Spleen (tissue), 11 donors: ENCODE data around the gene EVL. TPM values are rescaled to one million over a fixed set of nuclear protein-coding genes. Genes with fewer than 3 reads are reported as not detected.

Experiments used
- DNase-seq: peaks from one replicate; pipeline ENCODE4 v3.0.0-alpha.2; 2020
- H3K27ac ChIP-seq, 8 donors: fragments of 200-600 bp; sonication (generic) in 7 of 8; 1 replicate in 4 of 8; 2 replicates in 4 of 8; pipeline versions ENCODE4 v1.5.0 to v1.8.0; 2016 to 2021; ENCODE audit warnings: inconsistent platforms in 4 of 8, mild to moderate bottlenecking in 4 of 8, moderate library complexity in 1 of 8
- H3K27me3 ChIP-seq, 7 donors: fragments of 200-600 bp; sonication (generic) in 6 of 7; replicated peaks in 1 of 7; 1 replicate in 4 of 7; 2 replicates in 3 of 7; pipeline versions ENCODE4 v1.5.0 to v1.8.0; 2016 to 2021; ENCODE audit warnings: inconsistent platforms in 3 of 7, mild to moderate bottlenecking in 1 of 7
- H3K36me3 ChIP-seq, 6 donors: fragments of 200-600 bp; sonication (generic) in 5 of 6; 1 replicate in 4 of 6; 2 replicates in 2 of 6; pipeline versions ENCODE4 v1.5.0 to v1.8.0; 2016 to 2021; ENCODE audit warnings: inconsistent platforms in 2 of 6
- H3K4me1 ChIP-seq, 6 donors: fragments of 200-600 bp; sonication (generic) in 5 of 6; 1 replicate in 3 of 6; 2 replicates in 3 of 6; pipeline versions ENCODE4 v1.5.0 to v1.8.0; 2016 to 2021; ENCODE audit warnings: inconsistent platforms in 3 of 6
- H3K4me3 ChIP-seq, 8 donors: fragments of 200-600 bp; sonication (generic) in 7 of 8; 1 replicate in 4 of 8; 2 replicates in 4 of 8; pipeline versions ENCODE4 v1.5.0 to v1.8.0; 2016 to 2021; ENCODE audit warnings: inconsistent platforms in 4 of 8, mild to moderate bottlenecking in 4 of 8, moderate library complexity in 2 of 8
- H3K9me3 ChIP-seq, 8 donors: fragments of 200-600 bp; sonication (generic) in 7 of 8; 1 replicate in 4 of 8; 2 replicates in 4 of 8; pipeline versions ENCODE4 v1.5.0 to v1.8.0; 2016 to 2021; ENCODE audit warnings: inconsistent platforms in 4 of 8
- CTCF ChIP-seq, 11 experiments: fragments of 200-600 bp in 7 of 11; fragments of 450-650 bp in 4 of 11; sonication (generic) in 4 of 11; IDR thresholded peaks in 8 of 11; conservative IDR thresholded peaks in 3 of 11; 1 replicate in 7 of 11; 2 replicates in 4 of 11; pipeline versions ENCODE4 v1.4.0 to v1.8.0; 2016 to 2021; ENCODE audit warnings: antibody characterized with exemption in 11 of 11, inconsistent platforms in 4 of 11, mild to moderate bottlenecking in 1 of 11
- POLR2A ChIP-seq, 3 donors: fragments of 450-650 bp; IDR thresholded peaks; one replicate each; pipeline ENCODE4 v1.5.1; 2017; ENCODE audit warnings: antibody characterized with exemption in 3 of 3, mild to moderate bottlenecking in 1 of 3
- POLR2AphosphoS5 ChIP-seq, 3 donors: sonication (generic); formaldehyde crosslinking; IDR thresholded peaks; one replicate each; pipeline ENCODE4 v1.5.1; 2017; ENCODE audit warnings: antibody characterized with exemption in 3 of 3
- WGBS, 5 donors: extraction: QIAGEN DNeasy Blood & Tissue Kit in 3 of 5; methylation state at CpG; one replicate each; pipeline versions ENCODE4 v1.1.5 to v1.1.7; 2013 to 2018; 5-methylcytosine and 5-hydroxymethylcytosine counted together
- intact Hi-C: fragments of 100-400 bp; cut with DNase I; formaldehyde crosslinking; loops from one replicate; pipeline ENCODE4 v1.15.0; 2023; ENCODE audit warnings: low total_unique reads
- polyA plus RNA-seq, 3 donors: library from polyadenylated mRNA; stranded (reverse); fragments of 200-250 nt; gene quantifications; one replicate each; pipeline ENCODE4 v1.2.1, GENCODE V29; 2013
- total RNA-seq, 7 donors: library from RNA; depleted of rRNA in 3 of 7; stranded (reverse); fragments of >200 nt in 3 of 7; fragmentation: NEBNext Ultra II Directional in 4 of 7; extraction: Animal tissue kit (Norgen Biotek cat#: 25700) in 4 of 7; gene quantifications; one replicate each; pipeline versions ENCODE4 v1.1.0 to v1.2.1, GENCODE V29; 2016 to 2021
- donor health status: healthy with polysubstance abuse.
- donor health status: DM: no; HTN: no; CAD: no; lungs with moderate emphysema.
- donor health status: DM: no; HTN: no; CAD: no.
- donor health status: Bipolar disorder and iron deficiency.
- donor health status: healthy.
- donor health status: DM: no; HTN: no; CAD: no.
- donor health status: DM: yes; HTN: yes; CAD: no.

The EVL gene
- total and polyA plus RNA-seq, 10 donors, result 169 to 336 (median 271) TPM

- DNase-seq, result no peak
- Histone ChIP-seq H3K9me3 (no peaks in the 10 kb centered on the region), H3K36me3 (peaks cover 0 to 99% (median 68%) of the 10 kb centered on the region in 6 donors), H3K4me3 (no peak overlapping the region), H3K27me3 (no peaks in the 10 kb centered on the region), H3K4me1 (peaks cover 3 to 99% (median 27%) of the 10 kb centered on the region in 6 donors), H3K27ac (no peak overlapping the region)
- WGBS, 5 donors, result 88 to 94% (median 92%) methylated on average over 3 of the region's 3 CpGs
- intact Hi-C loops, result no loop called here
- TF ChIP-seq POLR2AphosphoS5 (IDR thresholded peaks at IDR 0.05) (no peak), POLR2A (IDR thresholded peaks at IDR 0.05) (no peak), CTCF (IDR thresholded peaks at IDR 0.05 in 8 of 11, conservative IDR thresholded peaks at IDR 0.05 in 3 of 11) (no peak)
Observed at GRCh38 chr14:100088226-100088625, 23.0 kb downstream of the EVL start.

DNA sequence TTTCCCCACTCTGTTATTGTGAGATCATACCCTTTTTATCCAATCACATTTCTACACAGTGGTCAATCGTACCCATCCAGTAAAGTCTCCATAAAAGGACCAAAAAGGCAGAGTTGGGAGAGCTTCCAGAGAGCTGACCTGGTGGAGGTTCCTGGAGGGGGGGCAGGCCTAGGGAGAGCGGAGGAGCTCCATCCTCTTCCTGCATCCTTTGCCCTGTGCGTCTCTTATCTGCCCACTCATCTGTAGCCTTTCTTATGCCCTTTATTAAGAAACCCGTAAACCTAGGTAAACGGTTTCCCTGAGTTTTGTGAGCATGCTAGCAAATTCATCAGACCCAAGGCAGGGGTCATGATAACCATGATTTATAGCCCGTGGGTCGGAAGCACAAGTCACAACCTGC, 26.2 kb downstream of the EVL start:
- Histone ChIP-seq H3K36me3 (peaks cover 0 to 100% (median 62%) of the 10 kb centered on the region in 6 donors), H3K4me1 (peaks cover 0 to 99% (median 14%) of the 10 kb centered on the region in 6 donors), H3K27ac (no peak overlapping the region), H3K9me3 (no peaks in the 10 kb centered on the region), H3K27me3 (no peaks in the 10 kb centered on the region), H3K4me3 (no peak overlapping the region)
- TF ChIP-seq CTCF (IDR thresholded peaks at IDR 0.05 in 8 of 11, conservative IDR thresholded peaks at IDR 0.05 in 3 of 11) (no peak), POLR2A (IDR thresholded peaks at IDR 0.05) (no peak), POLR2AphosphoS5 (IDR thresholded peaks at IDR 0.05) (no peak)
- no peak for DNase-seq
- 72 to 88% (median 84%) methylated on average over 7 of the region's 7 CpGs for WGBS, 5 donors
- intact Hi-C loops, result no loop called here

DNA sequence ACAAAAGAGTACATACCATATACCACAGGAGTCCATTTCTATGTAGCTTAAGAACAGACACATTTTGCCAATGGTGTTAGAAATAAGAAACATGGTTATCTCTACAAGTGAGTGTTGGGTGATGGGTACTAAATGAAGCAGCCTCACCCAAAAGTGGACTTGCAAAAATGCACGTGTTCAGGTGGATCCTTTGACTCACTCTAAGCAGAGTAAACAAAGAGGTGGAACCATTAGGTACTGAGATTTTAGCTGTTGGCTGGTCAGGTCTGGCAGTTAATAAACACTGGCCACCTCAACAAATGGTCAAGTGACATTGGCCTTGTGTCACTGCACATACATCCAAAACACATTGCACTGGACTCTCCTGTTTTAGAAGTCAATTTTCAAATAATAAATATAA, 27.6 kb downstream of the EVL start:
- Histone ChIP-seq H3K27ac (no peak overlapping the region), H3K4me3 (no peak overlapping the region), H3K36me3 (peaks cover 0 to 100% (median 63%) of the 10 kb centered on the region in 6 donors), H3K27me3 (no peaks in the 10 kb centered on the region), H3K4me1 (peaks cover 0 to 99% (median 12%) of the 10 kb centered on the region in 6 donors), H3K9me3 (no peaks in the 10 kb centered on the region)
- TF ChIP-seq POLR2A (IDR thresholded peaks at IDR 0.05) (no peak), CTCF (IDR thresholded peaks at IDR 0.05 in 8 of 11, conservative IDR thresholded peaks at IDR 0.05 in 3 of 11) (no peak), POLR2AphosphoS5 (IDR thresholded peaks at IDR 0.05) (no peak)
- no peak for DNase-seq
- intact Hi-C loops, result no loop called here
- 37 to 81% (median 55%) methylated on average over 1 of the region's 1 CpG for WGBS, 5 donors

DNA sequence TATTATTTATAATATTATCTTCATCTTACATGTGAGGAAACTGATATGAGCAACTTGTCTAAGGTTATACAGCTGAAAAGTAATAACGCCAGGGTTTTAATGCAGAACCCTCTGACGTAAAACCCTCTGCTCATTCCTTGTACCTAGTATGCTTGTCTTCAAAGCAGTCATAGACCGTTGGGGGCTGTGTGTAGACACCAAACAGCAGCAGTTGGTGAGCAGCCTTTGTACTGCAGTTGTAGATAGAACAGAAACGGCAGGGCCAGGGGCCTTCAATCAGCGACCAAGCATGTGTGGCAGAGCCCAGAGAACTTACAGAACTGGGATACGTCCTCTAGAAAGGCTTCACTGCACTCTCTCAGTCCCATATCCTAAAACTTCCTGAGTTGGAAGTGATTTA, 28.1 kb downstream of the EVL start:
- Histone ChIP-seq H3K36me3 (peaks cover 0 to 100% (median 63%) of the 10 kb centered on the region in 6 donors), H3K4me1 (peaks cover 0 to 99% (median 12%) of the 10 kb centered on the region in 6 donors), H3K9me3 (no peaks in the 10 kb centered on the region), H3K4me3 (no peak overlapping the region), H3K27me3 (no peaks in the 10 kb centered on the region), H3K27ac (peak overlapping the region in 1 of 8 donors; percentile 2)
- WGBS, 5 donors, result 76 to 88% (median 86%) methylated on average over 6 of the region's 6 CpGs
- intact Hi-C loops, result no loop called here
- TF ChIP-seq CTCF (IDR thresholded peaks at IDR 0.05 in 8 of 11, conservative IDR thresholded peaks at IDR 0.05 in 3 of 11), result no peak
- no peak for TF ChIP-seq POLR2A (IDR thresholded peaks at IDR 0.05)
- TF ChIP-seq POLR2AphosphoS5 (IDR thresholded peaks at IDR 0.05), result no peak
- no peak for DNase-seq
